A172 (cell line): ENCODE results near the gene FOXP2. TPM values are rescaled to one million over a fixed set of nuclear protein-coding genes. Genes with fewer than 3 reads are reported as not detected.

Experiments
- DNase-seq: peaks from one replicate; pipeline ENCODE4 v3.0.0-alpha.2; 2015; ENCODE audit warnings: low spot score
- total RNA-seq: library from RNA; depleted of rRNA; stranded (reverse); fragments of >200 nt; shearing (Covaris generic); gene quantifications from 2 replicates; pipeline ENCODE4 v1.2.3, GENCODE V29; 2014

The FOXP2 gene
- total RNA-seq, 1 experiment from 2014 or later = 0.12 TPM

GRCh38 chr7:114720725-114721124 lies 306.1 kb downstream of the FOXP2 start:
- no peak for DNase-seq

GRCh38 chr7:114722562-114722961 lies 307.9 kb downstream of the FOXP2 start:
- no peak for DNase-seq

- no peak for DNase-seq
These were observed 308.7 kb downstream of the FOXP2 start for GRCh38 chr7:114723308-114723707.

- DNase-seq = no peak
These were observed 325.5 kb downstream of the FOXP2 start for GRCh38 chr7:114740095-114740494.

- no peak for DNase-seq
These were observed 326.3 kb downstream of the FOXP2 start for GRCh38 chr7:114740941-114741340.

- no peak for DNase-seq
These were observed 327.3 kb downstream of the FOXP2 start for GRCh38 chr7:114741911-114742310.
